Endodermal cell (in vitro differentiated cells): ENCODE measurements around the gene TDP2. TPM values are rescaled to one million over a fixed set of nuclear protein-coding genes. Genes with fewer than 3 reads are reported as not detected.

Experiments used
- DNase-seq: peaks from one replicate; pipeline ENCODE4 v3.0.0-alpha.2; 2017
- H3K27ac ChIP-seq: 2 replicates; pipeline ENCODE4 v1.5.1; 2013; ENCODE audit warnings: mild to moderate bottlenecking, low read depth, low read length, moderate library complexity
- H3K27me3 ChIP-seq: 2 replicates; pipeline ENCODE4 v1.6.1; 2013; ENCODE audit warnings: mild to moderate bottlenecking, low read length, moderate library complexity; ENCODE audit not compliant: insufficient read depth, control insufficient read depth, poor library complexity, severe bottlenecking
- H3K36me3 ChIP-seq: 2 replicates; pipeline ENCODE4 v1.7.0; 2013; ENCODE audit warnings: mild to moderate bottlenecking, low read length, moderate library complexity; ENCODE audit not compliant: control insufficient read depth, insufficient read depth
- H3K4me1 ChIP-seq: one replicate; pipeline ENCODE4 v1.7.0; 2013; ENCODE audit warnings: low read length; ENCODE audit not compliant: control insufficient read depth, insufficient read depth
- H3K4me3 ChIP-seq: 2 replicates; pipeline ENCODE4 v1.5.1; 2013; ENCODE audit warnings: mild to moderate bottlenecking, low read length, moderate library complexity
- H3K9ac ChIP-seq: 2 replicates; pipeline ENCODE4 v1.6.1; 2013; ENCODE audit warnings: mild to moderate bottlenecking, low read length, moderate library complexity; ENCODE audit not compliant: poor library complexity, severe bottlenecking; ENCODE audit errors: extremely low read depth
- H3K9me3 ChIP-seq: 2 replicates; pipeline ENCODE4 v1.6.1; 2013; ENCODE audit warnings: mild to moderate bottlenecking, low read length, moderate library complexity; ENCODE audit not compliant: control insufficient read depth
- H3K27ac Mint-ChIP-seq: 2 replicates; pipeline ENCODE4 v1.8.0; 2020; ENCODE audit warnings: mixed read lengths
- H3K27me3 Mint-ChIP-seq: 2 replicates; pipeline ENCODE4 v1.8.0; 2021; ENCODE audit warnings: mild to moderate bottlenecking, mixed read lengths; ENCODE audit not compliant: insufficient read depth
- H3K36me3 Mint-ChIP-seq: 2 replicates; pipeline ENCODE4 v1.8.0; 2020; ENCODE audit warnings: low read depth, mixed read lengths
- H3K4me1 Mint-ChIP-seq: 2 replicates; pipeline ENCODE4 v1.8.0; 2020; ENCODE audit warnings: mixed read lengths
- H3K4me3 Mint-ChIP-seq: 2 replicates; pipeline ENCODE4 v1.8.0; 2020; ENCODE audit warnings: mild to moderate bottlenecking, moderate library complexity, mixed read lengths
- H3K9me3 Mint-ChIP-seq: 2 replicates; pipeline ENCODE4 v1.8.0; 2020; ENCODE audit warnings: mild to moderate bottlenecking, mixed read lengths
- WGBS, 2 experiments: methylation state at CpG; one replicate each; pipeline versions ENCODE4 v1.1.5 to v1.1.7; 2013; ENCODE audit warnings: missing lambda C conversion rate in 2 of 2, mixed read lengths in 1 of 2; ENCODE audit not compliant: insufficient coverage in 1 of 2, insufficient read length in 1 of 2; 5-methylcytosine and 5-hydroxymethylcytosine counted together
- total RNA-seq, 2 donors: library from RNA; stranded (reverse); fragmentation: NEBNext Ultra II Directional in 1 of 2; extraction: Animal tissue kit (Norgen Biotek cat#: 25700) in 1 of 2; gene quantifications; 2 replicates in 1 of 2; 3 replicates in 1 of 2; pipeline ENCODE4 v1.2.1, GENCODE V29; 2021
- TF ChIP-seq, protein P1 (sequence below): fragments of 200-600 bp; sonication (generic); conservative IDR thresholded peaks from 2 replicates; pipeline ENCODE4 v1.5.0; 2021; ENCODE audit warnings: antibody characterized with exemption, mild to moderate bottlenecking

TDP2 gene
- total RNA-seq, 2 donors from 2014 or later = 53.0 to 54.2 TPM

- no peaks in the 10 kb centered on the region for H3K27me3 ChIP-seq
- no peaks in the 10 kb centered on the region for H3K9me3 Mint-ChIP-seq
- no peak overlapping the region for H3K4me3 Mint-ChIP-seq
- peaks cover 82% of the 10 kb centered on the region for H3K36me3 ChIP-seq
- no peaks in the 10 kb centered on the region for H3K9me3 ChIP-seq
- peak overlapping the region; percentile 41 for H3K27ac Mint-ChIP-seq
- H3K36me3 Mint-ChIP-seq = peaks cover 70% of the 10 kb centered on the region
- H3K4me3 ChIP-seq = no peak overlapping the region
- TF ChIP-seq, protein P1, sequence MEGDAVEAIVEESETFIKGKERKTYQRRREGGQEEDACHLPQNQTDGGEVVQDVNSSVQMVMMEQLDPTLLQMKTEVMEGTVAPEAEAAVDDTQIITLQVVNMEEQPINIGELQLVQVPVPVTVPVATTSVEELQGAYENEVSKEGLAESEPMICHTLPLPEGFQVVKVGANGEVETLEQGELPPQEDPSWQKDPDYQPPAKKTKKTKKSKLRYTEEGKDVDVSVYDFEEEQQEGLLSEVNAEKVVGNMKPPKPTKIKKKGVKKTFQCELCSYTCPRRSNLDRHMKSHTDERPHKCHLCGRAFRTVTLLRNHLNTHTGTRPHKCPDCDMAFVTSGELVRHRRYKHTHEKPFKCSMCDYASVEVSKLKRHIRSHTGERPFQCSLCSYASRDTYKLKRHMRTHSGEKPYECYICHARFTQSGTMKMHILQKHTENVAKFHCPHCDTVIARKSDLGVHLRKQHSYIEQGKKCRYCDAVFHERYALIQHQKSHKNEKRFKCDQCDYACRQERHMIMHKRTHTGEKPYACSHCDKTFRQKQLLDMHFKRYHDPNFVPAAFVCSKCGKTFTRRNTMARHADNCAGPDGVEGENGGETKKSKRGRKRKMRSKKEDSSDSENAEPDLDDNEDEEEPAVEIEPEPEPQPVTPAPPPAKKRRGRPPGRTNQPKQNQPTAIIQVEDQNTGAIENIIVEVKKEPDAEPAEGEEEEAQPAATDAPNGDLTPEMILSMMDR = no peak
- WGBS, 2 experiments = 69 to 84% methylated on average over 6 to 9 of the region's 9 CpGs
- no peaks in the 10 kb centered on the region for H3K4me1 ChIP-seq
- no peak overlapping the region for H3K27ac ChIP-seq
- H3K27me3 Mint-ChIP-seq = no peaks in the 10 kb centered on the region
- H3K9ac ChIP-seq = no peak overlapping the region
- peak; percentile 58 for DNase-seq
- H3K4me1 Mint-ChIP-seq = peaks cover 20% of the 10 kb centered on the region
These were observed 7.8 kb downstream of the TDP2 start for GRCh38 chr6:24658573-24659560.

- Histone ChIP-seq H3K4me1 (no peaks in the 10 kb centered on the region), H3K27me3 (no peaks in the 10 kb centered on the region), H3K27ac (no peak overlapping the region), H3K9ac (no peak overlapping the region), H3K9me3 (no peaks in the 10 kb centered on the region), H3K4me3 (no peak overlapping the region), H3K36me3 (peaks cover 86% of the 10 kb centered on the region)
- Mint-ChIP-seq H3K4me1 (peaks cover 6% of the 10 kb centered on the region), H3K36me3 (peaks cover 63% of the 10 kb centered on the region), H3K9me3 (no peaks in the 10 kb centered on the region), H3K27me3 (no peaks in the 10 kb centered on the region), H3K27ac (no peak overlapping the region), H3K4me3 (no peak overlapping the region)
- DNase-seq = no peak
- TF ChIP-seq, protein P1 = no peak
- 93 to 100% methylated on average over 1 of the region's 1 CpG for WGBS, 2 experiments
These were observed 11.5 kb downstream of the TDP2 start for GRCh38 chr6:24655215-24655614.

- Histone ChIP-seq H3K36me3 (peaks cover 52% of the 10 kb centered on the region), H3K4me1 (peaks cover 2% of the 10 kb centered on the region), H3K9ac (no peak overlapping the region), H3K9me3 (no peaks in the 10 kb centered on the region), H3K27ac (no peak overlapping the region), H3K27me3 (peaks cover 4% of the 10 kb centered on the region), H3K4me3 (no peak overlapping the region)
- TF ChIP-seq, protein P1 = no peak
- WGBS, 2 experiments = 95% methylated on average over 2 to 3 of the region's 3 CpGs
- Mint-ChIP-seq H3K4me1 (peaks cover 3% of the 10 kb centered on the region), H3K4me3 (no peak overlapping the region), H3K9me3 (no peaks in the 10 kb centered on the region), H3K27me3 (peaks cover 6% of the 10 kb centered on the region), H3K27ac (no peak overlapping the region), H3K36me3 (peaks cover 35% of the 10 kb centered on the region)
- DNase-seq = no peak
These were observed 16.3 kb downstream of the TDP2 start for GRCh38 chr6:24650365-24650764.
